Fibroblast of peridontal ligament (primary cell): ENCODE measurements around the gene ASCL1.

Experiments used
- DNase-seq: peaks from one replicate; pipeline ENCODE4 v3.0.0-alpha.2; 2010; ENCODE audit errors: extremely low read depth

The ASCL1 gene

DNA sequence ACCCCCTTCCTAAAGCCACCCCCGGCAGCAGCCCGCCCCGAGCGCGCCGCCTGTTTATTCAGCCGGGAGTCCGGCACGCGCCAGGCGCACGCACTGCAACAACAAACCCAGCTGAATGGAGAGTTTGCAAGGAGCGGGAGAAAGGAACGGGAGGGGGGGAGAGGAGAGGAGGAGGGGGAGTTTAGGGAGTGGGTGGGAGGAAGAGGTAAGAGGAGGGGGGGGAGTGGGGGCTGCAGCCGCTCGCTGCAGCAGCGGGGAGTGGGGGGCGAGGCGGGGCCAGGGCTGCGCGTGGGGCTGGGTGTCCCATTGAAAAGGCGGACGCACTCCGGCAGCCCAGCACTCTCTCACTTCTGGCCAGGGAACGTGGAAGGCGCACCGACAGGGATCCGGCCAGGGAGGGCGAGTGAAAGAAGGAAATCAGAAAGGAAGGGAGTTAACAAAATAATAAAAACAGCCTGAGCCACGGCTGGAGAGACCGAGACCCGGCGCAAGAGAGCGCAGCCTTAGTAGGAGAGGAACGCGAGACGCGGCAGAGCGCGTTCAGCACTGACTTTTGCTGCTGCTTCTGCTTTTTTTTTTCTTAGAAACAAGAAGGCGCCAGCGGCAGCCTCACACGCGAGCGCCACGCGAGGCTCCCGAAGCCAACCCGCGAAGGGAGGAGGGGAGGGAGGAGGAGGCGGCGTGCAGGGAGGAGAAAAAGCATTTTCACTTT, at the start of gene ASCL1:
ASCL1 (plus strand) TSS at position 336 of the 712 bp plus-strand sequence. CDS start 571 bp downstream, outside the sequence.
- DNase-seq: peak; percentile 29

DNA sequence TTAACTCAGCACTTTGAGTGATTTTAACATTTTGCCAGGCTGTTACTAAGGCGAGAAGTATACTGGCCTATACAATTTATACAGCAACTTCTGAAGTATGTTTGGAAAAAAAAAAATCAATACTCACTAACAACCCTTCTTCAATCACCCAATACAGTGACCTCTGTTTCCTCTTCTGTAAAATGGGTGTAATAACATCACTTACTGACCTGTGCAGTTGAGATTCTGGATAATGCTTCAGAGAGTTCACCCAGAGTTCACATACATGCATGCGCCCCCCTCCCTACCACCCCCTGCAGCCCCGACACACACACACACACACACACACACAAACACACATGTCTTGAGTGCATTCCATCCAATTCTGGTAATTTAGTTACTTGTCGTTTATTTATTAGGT, 49.6 kb upstream of the ASCL1 start:
- DNase-seq: no peak

DNA sequence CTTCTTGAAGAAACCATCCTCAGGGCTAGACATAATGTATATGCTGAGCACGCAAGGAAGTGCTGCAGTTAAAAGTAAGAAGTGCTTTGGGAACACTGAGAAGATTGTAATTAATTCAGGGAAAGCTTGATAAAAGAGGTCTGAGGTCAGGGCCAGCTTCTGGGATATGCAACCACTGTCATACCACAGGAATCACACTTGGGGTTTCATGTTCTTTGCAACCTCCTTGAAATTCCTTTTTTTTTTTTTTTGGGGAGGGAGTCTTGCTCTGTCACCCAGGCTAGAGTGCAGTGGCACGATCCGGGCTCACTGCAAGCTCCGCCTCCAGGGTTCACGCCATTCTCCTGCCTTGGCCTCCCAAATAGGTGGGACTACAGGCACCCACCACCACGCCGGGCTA, 47.3 kb upstream of the ASCL1 start:
- DNase-seq: no peak

DNA sequence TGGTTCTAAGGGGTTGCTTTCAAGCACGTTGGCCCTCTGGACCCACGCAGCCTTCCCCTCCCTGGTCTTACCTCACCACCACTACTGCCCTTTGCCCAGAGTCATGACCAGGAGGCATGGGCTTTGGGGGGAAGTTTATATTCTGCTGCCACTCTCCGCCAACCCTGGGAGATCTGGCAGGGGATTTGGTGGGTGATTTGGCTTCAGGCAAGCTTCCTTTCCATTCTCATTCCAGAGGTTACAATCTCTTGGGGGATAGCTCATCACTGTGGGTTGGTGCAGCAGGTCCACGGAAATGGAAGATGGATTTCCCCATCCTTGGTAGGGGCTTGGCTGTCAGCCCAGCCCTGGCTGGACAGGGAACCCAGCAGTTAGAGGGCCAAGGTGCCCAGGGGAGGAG, 46.7 kb upstream of the ASCL1 start:
- DNase-seq: no peak

DNA sequence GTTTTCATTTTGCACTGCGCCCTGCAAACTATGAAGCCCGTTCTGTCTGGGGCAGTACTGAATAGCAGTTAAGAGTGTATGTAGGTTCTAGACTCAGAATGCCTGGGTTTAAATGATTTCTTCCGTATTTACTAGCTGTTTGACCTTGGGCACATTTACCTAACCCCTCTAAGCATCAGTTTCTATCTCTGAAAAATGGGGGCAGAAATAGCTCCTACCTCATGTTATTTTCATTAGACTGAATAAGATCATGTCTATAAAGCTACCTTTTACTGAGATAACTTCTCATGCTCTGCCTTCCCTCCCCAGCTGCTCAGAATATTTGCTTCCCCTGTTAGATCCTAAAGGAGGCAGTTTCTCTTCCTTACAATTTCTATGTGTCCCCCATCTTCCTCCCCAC, 46.2 kb upstream of the ASCL1 start:
- DNase-seq: no peak

DNA sequence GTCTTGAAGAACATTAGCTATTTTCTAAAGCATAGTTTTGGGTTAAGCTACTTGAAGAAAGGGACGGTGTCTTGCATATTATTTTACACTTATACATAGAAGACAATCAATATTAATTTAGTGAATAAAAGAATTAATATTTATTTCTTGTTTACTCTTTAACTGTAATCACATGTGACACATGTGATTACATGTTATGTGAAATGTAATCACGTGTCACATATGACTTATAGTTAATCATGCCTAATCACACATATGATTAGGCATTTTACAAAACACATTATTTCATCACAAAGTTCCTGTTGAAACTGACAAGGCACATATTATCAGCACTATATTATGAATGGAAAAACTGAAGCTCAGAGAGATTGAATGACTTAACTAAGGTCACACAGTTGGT, 45.2 kb upstream of the ASCL1 start:
- DNase-seq: no peak

DNA sequence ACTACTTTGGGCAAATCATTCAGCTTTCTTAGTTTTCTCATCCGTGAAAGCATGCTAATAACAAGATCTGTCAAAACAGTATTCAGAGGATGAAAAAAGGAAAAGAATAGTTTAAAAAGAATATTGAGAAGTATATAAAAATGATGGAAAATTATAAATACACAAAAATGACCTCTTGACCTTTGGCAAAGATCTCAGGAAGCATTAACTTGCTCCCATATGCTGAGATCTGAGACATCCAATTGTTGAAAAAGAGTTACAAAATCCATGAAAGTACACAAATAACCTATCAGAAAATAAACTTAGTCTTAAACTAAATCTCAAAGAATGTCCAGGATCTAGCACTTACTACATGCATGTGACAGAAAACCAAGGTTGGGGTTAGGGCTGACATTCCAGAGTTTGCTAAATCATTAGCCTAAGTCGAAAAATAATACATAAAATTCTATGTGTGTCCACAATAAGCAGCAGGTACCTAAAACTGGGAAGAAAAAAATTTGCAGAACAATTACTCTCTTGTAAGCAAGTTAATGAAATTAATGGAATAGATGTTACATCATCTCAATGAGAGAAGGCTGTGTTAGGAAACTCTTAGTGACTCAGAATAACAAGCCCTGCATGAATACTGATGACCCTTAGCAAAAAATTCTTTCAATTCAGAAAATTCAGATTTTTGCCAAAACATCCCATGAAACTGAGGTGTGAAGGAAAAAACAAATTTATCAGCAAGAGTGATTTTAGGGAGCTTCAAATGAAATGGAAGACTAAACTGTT, 43.8 kb upstream of the ASCL1 start:
- DNase-seq: no peak

DNA sequence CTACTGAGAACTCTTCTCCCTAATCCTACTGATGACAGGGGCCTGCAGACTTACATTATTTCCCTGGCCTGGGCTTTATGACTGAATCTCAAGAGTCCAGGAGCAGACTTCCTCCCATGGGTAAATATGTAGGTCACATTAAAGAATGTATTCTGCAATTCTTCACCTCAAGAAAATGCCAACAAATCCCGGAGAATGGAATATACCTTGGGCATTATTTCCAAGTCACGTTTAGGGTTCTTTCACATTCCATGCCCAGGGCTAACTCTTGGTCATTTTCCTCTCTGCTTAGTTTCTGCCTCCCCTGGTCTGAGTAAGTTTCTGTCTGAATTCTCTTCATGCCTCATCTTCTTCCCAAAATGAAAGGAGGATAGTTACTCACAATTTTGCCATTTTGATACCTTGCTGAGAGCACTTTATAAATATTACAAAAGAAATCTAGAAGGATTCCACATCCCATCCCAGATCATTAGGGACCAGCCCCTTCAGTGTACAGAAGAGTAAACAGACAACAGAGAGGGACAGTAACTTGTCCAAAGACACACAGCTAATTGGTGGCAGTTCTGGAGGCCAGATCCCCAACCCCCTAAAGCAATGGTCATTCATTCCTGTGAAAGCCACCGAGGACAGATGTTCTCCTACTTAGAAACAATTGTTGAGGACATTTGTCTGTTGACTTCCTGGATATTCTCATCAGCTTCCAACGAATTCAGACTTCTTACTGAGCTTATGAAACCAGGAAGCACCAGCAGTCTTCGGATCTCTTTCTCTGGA, 41.0 kb upstream of the ASCL1 start:
- no peak for DNase-seq

DNA sequence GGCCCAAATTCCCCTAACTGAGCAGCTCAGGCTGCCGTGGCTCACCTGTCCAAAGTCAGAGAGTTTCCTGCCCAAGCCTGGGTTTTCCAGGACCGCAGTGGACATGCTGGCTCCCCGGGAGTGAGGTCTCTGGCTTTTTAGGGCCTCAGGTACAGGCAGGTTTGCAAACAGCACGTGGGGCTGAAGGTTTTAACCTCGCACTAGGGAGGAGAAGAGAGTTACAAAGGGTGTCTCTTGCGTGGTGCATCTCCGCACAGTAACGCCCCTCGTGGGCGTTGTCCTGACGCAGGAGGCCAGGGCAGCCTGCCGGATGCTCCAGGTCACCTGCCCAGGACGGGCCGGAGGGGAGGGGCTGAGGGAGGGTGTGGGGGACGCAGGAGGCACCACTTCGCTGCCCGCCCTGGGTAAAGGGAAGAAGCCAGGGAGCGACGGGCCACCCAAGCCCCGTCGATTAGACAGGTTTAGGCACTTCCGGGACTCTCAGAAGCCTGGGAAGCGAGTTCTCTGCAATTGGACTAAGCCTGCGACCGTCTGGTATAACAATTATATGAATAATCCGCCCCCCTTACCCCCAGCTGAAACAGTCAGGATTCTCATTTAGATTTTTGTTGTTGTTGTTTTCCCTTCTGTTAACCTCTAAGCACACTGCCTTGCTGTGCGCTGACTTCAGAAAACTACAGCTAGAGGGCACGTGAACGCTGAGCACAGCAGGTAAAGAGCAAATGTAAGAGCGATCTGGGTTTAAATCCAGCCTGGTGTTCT, 40.3 kb upstream of the ASCL1 start, which contains the start of gene PAH:
PAH (minus strand) TSS at position 219 of the 762 bp plus-strand sequence; CDS start at position 105, 114 bp downstream.
- no peak for DNase-seq

DNA sequence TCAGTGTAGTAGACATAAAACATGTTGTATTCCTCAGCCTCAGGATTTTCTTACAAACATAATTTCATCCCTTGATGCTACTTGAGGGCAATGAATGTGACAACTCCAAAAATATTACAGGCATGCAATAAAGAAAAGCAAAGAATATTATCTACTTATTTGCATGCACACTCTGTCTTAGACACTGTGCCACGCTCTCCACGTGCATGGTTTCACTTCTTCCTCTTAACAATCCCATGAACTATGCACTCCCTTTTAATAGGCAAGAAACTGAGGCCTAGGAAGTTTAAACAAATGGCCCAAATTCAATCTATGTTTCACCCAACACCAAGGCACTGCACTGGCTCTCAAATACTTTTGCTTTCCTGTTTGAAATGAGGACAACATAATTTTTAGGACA, 38.6 kb upstream of the ASCL1 start:
- no peak for DNase-seq

DNA sequence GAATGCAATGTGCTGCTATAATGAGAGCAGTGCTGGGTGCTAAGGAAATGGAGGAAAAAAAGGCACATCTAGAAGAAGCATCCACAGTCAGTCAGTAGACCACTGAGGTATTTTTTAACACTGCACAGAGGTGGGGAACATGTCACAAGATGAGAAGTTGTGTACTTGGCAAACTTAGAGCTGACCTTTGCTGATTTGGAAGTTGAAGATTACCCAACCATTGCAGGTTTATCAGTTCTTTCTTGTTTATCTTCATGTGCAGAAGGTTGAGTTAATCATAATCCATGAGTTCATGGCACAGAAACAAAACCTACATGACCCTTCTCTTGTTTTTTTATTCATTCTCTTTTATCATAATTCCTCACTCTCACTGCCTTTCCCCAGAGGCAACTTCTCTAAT, 37.2 kb upstream of the ASCL1 start:
- no peak for DNase-seq

DNA sequence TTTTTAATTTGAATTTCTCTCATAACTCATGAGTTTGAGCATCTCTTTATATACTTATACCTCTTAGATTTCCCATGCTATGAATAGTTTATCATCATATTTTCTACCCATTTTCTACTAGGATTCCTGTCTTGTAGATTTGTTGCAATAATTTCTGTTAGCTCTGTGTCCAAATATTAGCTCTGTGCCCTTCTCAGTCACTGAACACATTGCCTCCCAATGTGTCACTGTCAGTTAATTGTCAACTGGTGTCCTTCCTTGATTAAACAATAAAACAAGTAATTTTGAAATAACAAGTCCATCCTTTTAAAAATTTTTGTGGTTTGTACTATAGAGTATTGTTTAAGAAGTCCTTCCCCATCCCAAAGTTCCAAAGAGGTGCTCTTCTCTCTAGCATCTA, 36.2 kb upstream of the ASCL1 start:
- no peak for DNase-seq

DNA sequence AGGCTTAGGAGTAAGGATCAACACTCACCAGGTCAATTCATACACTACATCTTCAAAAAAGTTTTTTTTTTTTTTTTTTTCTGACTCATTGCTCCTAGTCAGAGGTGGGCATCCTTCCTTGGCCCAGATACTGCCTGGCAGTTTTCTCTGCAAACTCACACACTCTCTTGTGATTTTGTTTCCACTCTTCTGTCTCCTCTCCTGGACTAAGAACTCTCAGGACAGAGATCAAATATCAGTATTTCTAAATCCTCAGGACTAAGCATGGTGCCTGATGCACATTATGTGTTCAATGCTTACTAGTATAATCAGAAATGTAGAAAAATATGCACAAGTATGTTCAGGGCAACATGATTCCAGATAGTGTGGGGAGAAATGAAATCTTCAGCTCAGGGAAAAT, 30.3 kb upstream of the ASCL1 start:
- DNase-seq: no peak

DNA sequence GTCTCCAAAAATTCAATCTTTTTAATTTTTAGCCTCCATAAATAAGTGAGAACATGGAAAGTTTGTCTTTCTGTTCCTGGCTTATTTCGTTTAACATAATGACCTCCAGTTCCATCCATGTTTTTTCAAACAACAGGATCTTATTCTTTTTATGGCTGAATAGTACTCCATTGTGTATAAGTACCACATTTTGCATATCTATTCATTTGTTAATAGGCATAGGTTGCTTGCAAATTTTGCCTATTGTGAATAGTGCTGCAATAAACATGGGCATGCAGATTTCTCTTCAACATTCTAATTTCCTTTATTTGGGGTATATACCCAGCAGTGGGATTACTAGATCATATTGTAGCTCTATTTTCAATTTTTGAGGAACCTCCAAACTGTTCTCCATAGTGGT, 24.3 kb upstream of the ASCL1 start:
- DNase-seq: no peak

DNA sequence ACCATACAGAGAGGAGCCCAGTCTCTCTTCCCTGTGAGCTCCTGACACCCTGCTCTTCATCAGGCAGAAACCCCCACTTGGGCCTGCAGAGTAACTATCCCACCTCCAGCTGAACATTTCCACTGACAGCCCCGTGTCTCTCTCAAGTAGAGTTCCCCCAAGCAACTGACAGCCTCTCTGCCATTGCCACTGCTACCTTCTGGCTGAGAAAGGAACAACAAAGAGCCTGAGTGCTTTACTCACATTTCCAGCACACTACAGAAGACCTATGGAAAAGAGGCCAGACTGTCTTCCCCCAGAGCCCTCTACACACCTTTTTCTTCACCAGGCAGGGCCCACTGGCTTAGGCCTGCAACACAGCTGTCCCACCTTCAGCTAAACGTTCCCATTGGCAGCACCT, 18.4 kb upstream of the ASCL1 start:
- no peak for DNase-seq

DNA sequence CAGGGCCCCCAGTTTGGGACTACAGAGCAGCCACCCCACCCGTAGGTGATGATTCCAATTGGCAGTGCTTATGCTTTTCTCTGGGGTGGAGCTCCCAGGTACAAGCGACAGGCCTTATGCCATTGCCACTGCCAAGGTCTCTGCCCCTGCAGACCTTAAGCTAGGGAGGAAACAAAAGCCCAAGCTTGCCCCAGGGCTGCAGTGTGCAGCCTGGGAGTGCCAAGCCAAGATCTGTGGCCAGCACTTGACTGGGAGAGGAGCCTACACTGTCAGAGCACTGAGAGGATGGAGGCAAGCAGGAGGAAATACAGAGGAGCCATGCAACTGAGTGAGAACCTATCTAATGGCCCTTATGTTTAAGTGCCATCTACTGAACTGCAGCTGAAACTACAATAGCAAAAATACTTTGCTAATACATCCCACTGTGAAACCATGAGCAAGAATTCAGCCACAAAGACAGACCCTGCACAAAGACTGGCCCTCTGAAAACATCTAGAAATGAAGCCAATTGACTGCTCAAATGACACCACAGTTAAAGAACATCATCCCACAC, 17.7 kb upstream of the ASCL1 start:
- DNase-seq: no peak

DNA sequence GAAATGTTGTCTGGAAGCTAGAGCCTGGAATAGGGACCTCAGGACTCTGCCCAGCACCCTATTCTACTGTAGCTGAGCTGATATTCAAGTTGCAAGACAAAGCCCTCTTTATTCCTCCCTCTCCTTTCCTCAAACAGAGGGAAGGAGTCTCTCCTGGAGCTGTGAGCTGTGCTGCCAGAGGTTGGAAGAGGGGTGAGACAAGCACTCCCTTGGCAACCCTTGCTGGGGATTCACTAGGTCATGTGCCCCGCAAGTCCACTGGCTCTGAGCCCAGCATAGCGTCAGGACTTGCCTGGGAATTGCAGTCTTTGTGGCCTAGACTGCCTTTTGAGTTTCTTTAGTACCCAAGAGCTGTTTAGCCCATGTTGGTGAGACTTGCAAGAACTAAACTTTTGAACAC, 11.4 kb upstream of the ASCL1 start:
- DNase-seq: no peak

DNA sequence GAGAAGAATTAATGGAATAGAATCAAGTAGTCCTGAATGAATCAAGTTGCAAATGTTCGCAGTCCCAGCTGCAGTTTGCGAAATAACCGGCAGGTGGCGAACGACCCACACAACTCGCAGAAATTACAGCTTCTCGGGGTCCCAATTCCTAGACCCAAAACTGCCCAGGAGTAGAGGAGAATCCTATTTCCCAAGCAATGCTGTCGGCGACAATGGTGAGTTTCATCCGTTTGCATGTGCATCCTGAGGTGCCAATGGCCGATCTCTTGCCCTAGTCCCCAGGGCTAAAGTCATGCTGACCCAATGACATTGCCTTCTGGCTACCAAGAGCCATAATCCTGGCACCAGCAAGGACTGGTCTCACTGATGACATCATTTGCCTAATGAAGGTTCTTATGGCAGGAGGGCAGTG, 8.5 kb upstream of the ASCL1 start:
- DNase-seq: peak; percentile 44

DNA sequence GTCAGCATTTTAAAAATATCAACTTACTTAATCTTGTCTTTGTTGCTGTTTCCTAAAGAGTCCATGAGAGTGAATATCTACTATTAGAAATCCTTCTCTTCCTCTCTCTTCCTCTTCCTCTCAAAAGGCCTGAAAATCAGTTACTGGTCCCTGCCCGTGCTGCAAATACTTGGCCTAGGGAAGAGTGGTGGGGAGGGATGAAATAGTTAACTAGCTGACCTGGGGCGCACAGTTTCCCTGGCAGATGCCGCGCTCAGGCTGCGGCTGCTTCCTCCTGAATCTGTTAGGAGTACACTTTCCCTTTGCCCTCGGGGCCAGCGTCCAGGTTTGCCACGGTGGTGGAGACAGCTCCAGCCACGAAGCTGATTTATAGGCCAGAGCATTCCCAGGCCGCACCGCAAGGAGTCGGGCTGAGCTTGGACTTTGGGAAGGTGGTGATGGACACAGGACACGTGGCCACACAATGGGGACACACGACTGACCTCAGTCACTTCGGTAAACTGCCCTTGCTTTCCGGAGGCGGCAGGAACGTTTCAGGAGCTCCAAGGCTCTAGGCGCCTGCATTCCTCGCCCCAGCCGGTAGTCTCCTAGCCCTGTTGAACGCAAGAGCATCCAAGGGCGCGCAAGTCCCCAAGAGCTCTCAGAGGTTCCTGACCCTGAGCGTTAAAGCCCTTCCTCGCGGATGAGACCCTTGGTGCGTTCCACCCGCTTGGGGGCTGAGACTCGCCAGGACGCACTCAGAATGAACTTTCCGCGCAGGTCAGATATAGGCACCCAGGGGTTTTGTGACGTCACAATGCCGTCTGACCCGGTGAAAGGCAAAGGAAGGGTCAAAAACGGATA, 7.1 kb upstream of the ASCL1 start:
- DNase-seq: no peak

DNA sequence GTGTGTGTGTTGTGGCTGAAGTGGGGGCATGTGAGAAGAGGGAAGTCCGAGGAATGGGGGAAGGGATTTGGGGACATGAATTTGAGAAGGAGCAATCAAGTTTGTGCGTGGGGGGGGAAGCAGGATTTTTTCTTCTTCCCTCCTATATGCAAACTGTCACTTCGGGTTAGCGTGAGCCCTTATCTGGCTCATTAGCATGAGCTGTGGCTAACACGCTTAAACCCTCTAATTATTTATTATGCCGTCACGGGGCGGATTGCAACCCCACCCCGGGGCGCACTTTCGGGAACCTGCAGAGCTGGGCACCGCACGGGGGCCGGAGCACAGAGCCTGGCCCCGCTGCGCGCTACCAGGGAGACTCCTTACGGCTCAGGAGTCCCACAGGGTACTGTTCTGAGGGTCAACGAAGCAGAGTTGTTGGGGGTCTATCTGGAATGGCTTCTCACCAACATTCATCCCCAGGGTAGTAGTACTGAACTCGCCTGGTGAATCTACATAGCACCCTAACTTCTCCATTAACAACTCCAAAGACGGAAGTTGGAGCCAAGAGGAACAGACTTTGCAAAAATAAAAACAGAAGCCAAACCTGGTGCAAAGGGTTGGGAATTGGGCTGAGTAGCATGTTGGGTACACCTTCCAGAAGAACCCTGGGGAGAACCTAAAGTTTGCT, 6.4 kb upstream of the ASCL1 start:
- DNase-seq: no peak
